Measurements from ENCODE around the gene C1orf50.
"Not testable (repeated sequence)": the region's sequence is repeated elsewhere in the genome, so short reads cannot be mapped to it uniquely, and the experiment has no call there.

The C1orf50 gene

GRCh38 chr1:42786097-42786496 is 19.0 kb downstream of the C1orf50 start:
- peaks cover 14% of the 10 kb centered on the region for H3K36me3 Mint-ChIP-seq (ENCODE audit: low read depth)
- no peaks in the 10 kb centered on the region for H3K9me3 Mint-ChIP-seq
- H3K27me3 Mint-ChIP-seq, result no peaks in the 10 kb centered on the region
- no peak overlapping the region for H3K4me3 Mint-ChIP-seq
- H3K27ac Mint-ChIP-seq, result no peak overlapping the region
- H3K4me1 Mint-ChIP-seq, result peaks cover 16% of the 10 kb centered on the region
- no peak for DNase-seq
- ATAC-seq, result no peak

- Mint-ChIP-seq H3K27me3 (no peaks in the 10 kb centered on the region), H3K36me3 (ENCODE audit: low read depth) (peaks cover 7% of the 10 kb centered on the region), H3K9me3 (no peaks in the 10 kb centered on the region), H3K27ac (no peak overlapping the region), H3K4me3 (no peak overlapping the region), H3K4me1 (peaks cover 16% of the 10 kb centered on the region)
- ATAC-seq (no peak), DNase-seq (no peak)
These were observed 21.0 kb downstream of the C1orf50 start for GRCh38 chr1:42788021-42788420.

GRCh38 chr1:42793824-42794223 is 26.8 kb downstream of the C1orf50 start:
- no peaks in the 10 kb centered on the region for H3K36me3 Mint-ChIP-seq (ENCODE audit: low read depth)
- ATAC-seq, result no peak
- H3K27ac Mint-ChIP-seq, result no peak overlapping the region
- no peak for DNase-seq
- no peak overlapping the region for H3K4me3 Mint-ChIP-seq
- H3K4me1 Mint-ChIP-seq, result no peaks in the 10 kb centered on the region
- no peaks in the 10 kb centered on the region for H3K9me3 Mint-ChIP-seq
- H3K27me3 Mint-ChIP-seq, result no peaks in the 10 kb centered on the region

- H3K9me3 Mint-ChIP-seq, result no peaks in the 10 kb centered on the region
- H3K36me3 Mint-ChIP-seq (ENCODE audit: low read depth), result no peaks in the 10 kb centered on the region
- ATAC-seq (no peak), DNase-seq (no peak)
- H3K4me1 Mint-ChIP-seq, result no peaks in the 10 kb centered on the region
- no peak overlapping the region for H3K4me3 Mint-ChIP-seq
- no peak overlapping the region for H3K27ac Mint-ChIP-seq
- no peaks in the 10 kb centered on the region for H3K27me3 Mint-ChIP-seq
These were observed 30.4 kb downstream of the C1orf50 start for GRCh38 chr1:42797414-42797813.

- Mint-ChIP-seq H3K36me3 (ENCODE audit: low read depth) (no peaks in the 10 kb centered on the region), H3K27me3 (no peaks in the 10 kb centered on the region), H3K9me3 (no peaks in the 10 kb centered on the region), H3K4me1 (no peaks in the 10 kb centered on the region), H3K4me3 (no peak overlapping the region), H3K27ac (no peak overlapping the region)
- ATAC-seq (no peak), DNase-seq (no peak)
These were observed 30.9 kb downstream of the C1orf50 start for GRCh38 chr1:42797979-42798378.

GRCh38 chr1:42801832-42802473 is 34.9 kb downstream of the C1orf50 start:
- H3K27me3 Mint-ChIP-seq, result no peaks in the 10 kb centered on the region
- DNase-seq (no peak), ATAC-seq (no peak)
- no peaks in the 10 kb centered on the region for H3K9me3 Mint-ChIP-seq
- H3K27ac Mint-ChIP-seq, result no peak overlapping the region
- no peak overlapping the region for H3K4me3 Mint-ChIP-seq
- no peaks in the 10 kb centered on the region for H3K36me3 Mint-ChIP-seq (ENCODE audit: low read depth)
- peaks cover 3% of the 10 kb centered on the region for H3K4me1 Mint-ChIP-seq

GRCh38 chr1:42806171-42806570 is 39.1 kb downstream of the C1orf50 start:
- no peak for ATAC-seq
- no peak overlapping the region for H3K4me3 Mint-ChIP-seq

GRCh38 chr1:42806593-42806992 is 39.5 kb downstream of the C1orf50 start:
- Mint-ChIP-seq H3K4me1 (peaks cover 3% of the 10 kb centered on the region), H3K9me3 (no peaks in the 10 kb centered on the region), H3K27me3 (no peaks in the 10 kb centered on the region), H3K27ac (no peak overlapping the region), H3K36me3 (ENCODE audit: low read depth) (no peaks in the 10 kb centered on the region), H3K4me3 (no peak overlapping the region)
- DNase-seq (no peak), ATAC-seq (no peak)

More at GRCh38 chr1:42806171-42806570, 39.1 kb downstream of the C1orf50 start:
- Mint-ChIP-seq H3K27me3 (no peaks in the 10 kb centered on the region), H3K27ac (no peak overlapping the region), H3K9me3 (no peaks in the 10 kb centered on the region), H3K4me1 (peaks cover 3% of the 10 kb centered on the region), H3K36me3 (ENCODE audit: low read depth) (no peaks in the 10 kb centered on the region)
- no peak for DNase-seq

GRCh38 chr1:42807056-42807668 is 40.1 kb downstream of the C1orf50 start:
- Mint-ChIP-seq H3K4me3 (no peak overlapping the region), H3K27ac (no peak overlapping the region), H3K9me3 (no peaks in the 10 kb centered on the region), H3K36me3 (ENCODE audit: low read depth) (no peaks in the 10 kb centered on the region), H3K4me1 (peaks cover 3% of the 10 kb centered on the region), H3K27me3 (no peaks in the 10 kb centered on the region)
- DNase-seq (no peak), ATAC-seq (no peak)

GRCh38 chr1:42814815-42815214 is 47.8 kb downstream of the C1orf50 start:
- H3K9me3 Mint-ChIP-seq; DNase-seq; H3K36me3 Mint-ChIP-seq (ENCODE audit: low read depth); H3K4me3 Mint-ChIP-seq; H3K27me3 Mint-ChIP-seq; H3K27ac Mint-ChIP-seq; ATAC-seq: not testable (repeated sequence)
- H3K4me1 Mint-ChIP-seq, result peaks cover 19% of the 10 kb centered on the region

GRCh38 chr1:42815941-42816584 is 49.0 kb downstream of the C1orf50 start:
- Mint-ChIP-seq H3K27me3 (no peaks in the 10 kb centered on the region), H3K9me3 (no peaks in the 10 kb centered on the region), H3K4me1 (peaks cover 19% of the 10 kb centered on the region), H3K36me3 (ENCODE audit: low read depth) (peaks cover 4% of the 10 kb centered on the region), H3K4me3 (peak overlapping the region; percentile 81), H3K27ac (peak overlapping the region; percentile 79)
- DNase-seq, result peak; percentile 13
- ATAC-seq, result peak; percentile 9

- DNase-seq (peak; percentile 96), ATAC-seq (peak; percentile 89)
- Mint-ChIP-seq H3K27me3 (no peaks in the 10 kb centered on the region), H3K9me3 (no peaks in the 10 kb centered on the region), H3K27ac (peak within 1 kb of the TSS; percentile 79), H3K4me1 (peaks cover 19% of the 10 kb centered on the region), H3K4me3 (peak within 1 kb of the TSS; percentile 81), H3K36me3 (ENCODE audit: low read depth) (peaks cover 4% of the 10 kb centered on the region)
These were observed 49.8 kb downstream of the C1orf50 start, which contains the start of the genes ERMAP and SVBP for GRCh38 chr1:42816585-42817439. Gene ERMAP, plus strand, starts transcription at chr1:42817122. Its CDS starts 13,327 bp downstream, at chr1:42830449. Gene SVBP, minus strand, starts transcription at chr1:42817397. Its CDS starts 853 bp downstream, at chr1:42816544.

- ATAC-seq, result no peak
- Mint-ChIP-seq H3K9me3 (no peaks in the 10 kb centered on the region), H3K4me1 (peaks cover 19% of the 10 kb centered on the region), H3K27me3 (no peaks in the 10 kb centered on the region), H3K4me3 (peak overlapping the region; percentile 81), H3K27ac (peak overlapping the region; percentile 79), H3K36me3 (ENCODE audit: low read depth) (peaks cover 4% of the 10 kb centered on the region)
- DNase-seq, result no peak
These were observed 50.4 kb downstream of the C1orf50 start for GRCh38 chr1:42817440-42817767.

- Mint-ChIP-seq H3K36me3 (ENCODE audit: low read depth) (peaks cover 4% of the 10 kb centered on the region), H3K4me3 (peak overlapping the region; percentile 81), H3K27ac (no peak overlapping the region), H3K4me1 (peaks cover 24% of the 10 kb centered on the region), H3K9me3 (no peaks in the 10 kb centered on the region), H3K27me3 (no peaks in the 10 kb centered on the region)
- no peak for ATAC-seq
- no peak for DNase-seq
These were observed 50.9 kb downstream of the C1orf50 start for GRCh38 chr1:42817976-42818375.
